Memory B cell (primary cell): ENCODE measurements around the gene SOX12.
"Not testable (repeated sequence)": the region's sequence is repeated elsewhere in the genome, so short reads cannot be mapped to it uniquely, and the experiment has no call there.

Experiments used
- ATAC-seq: fragments of 150-1000 bp; cut with Tn5 transposase; 2 replicates; pipeline ENCODE4 v1.10.0; 2021; ENCODE audit warnings: low read depth, mild to moderate bottlenecking, moderate library complexity
- DNase-seq, 2 donors: peaks; one replicate each; pipeline ENCODE4 v3.0.0; 2022; ENCODE audit warnings: low spot score in 2 of 2
- H3K27ac Mint-ChIP-seq: one replicate; pipeline ENCODE4 v1.8.0; 2022; ENCODE audit warnings: mild to moderate bottlenecking, moderate library complexity, mixed read lengths
- H3K27me3 Mint-ChIP-seq: one replicate; pipeline ENCODE4 v1.8.0; 2022; ENCODE audit warnings: mixed read lengths
- H3K36me3 Mint-ChIP-seq: one replicate; pipeline ENCODE4 v1.8.0; 2022; ENCODE audit warnings: mild to moderate bottlenecking, mixed read lengths
- H3K4me1 Mint-ChIP-seq: one replicate; pipeline ENCODE4 v1.8.0; 2022; ENCODE audit warnings: mixed read lengths
- H3K4me3 Mint-ChIP-seq: one replicate; pipeline ENCODE4 v1.8.0; 2022; ENCODE audit warnings: mild to moderate bottlenecking, moderate library complexity, mixed read lengths
- H3K9me3 Mint-ChIP-seq: one replicate; pipeline ENCODE4 v1.8.0; 2022; ENCODE audit warnings: mixed read lengths

SOX12 gene

DNA sequence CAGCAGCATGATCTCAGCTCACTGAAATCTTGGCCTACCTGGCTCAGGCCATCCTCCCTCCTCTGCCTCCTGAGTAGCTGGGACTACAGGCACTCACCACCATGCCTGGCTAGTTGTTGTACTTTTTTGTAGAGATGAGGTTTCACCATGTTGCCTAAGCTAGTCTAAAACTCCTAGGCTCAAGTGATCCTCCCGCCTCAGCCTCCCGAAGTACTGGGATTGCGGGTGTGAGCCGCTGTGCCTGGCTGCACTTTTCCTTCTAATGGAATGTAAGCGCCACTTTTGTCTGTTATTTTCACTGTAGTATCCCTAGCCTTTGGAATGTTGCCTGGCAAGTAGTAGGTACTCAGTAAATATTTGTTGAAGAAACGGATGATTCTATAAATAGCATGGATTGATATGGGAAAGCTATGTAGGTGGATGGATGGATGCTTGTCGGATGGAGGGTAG is 44.8 kb downstream of the SOX12 start:
- no peak for DNase-seq
- ATAC-seq: no peak
- no peaks in the 10 kb centered on the region for H3K9me3 Mint-ChIP-seq
- no peaks in the 10 kb centered on the region for H3K36me3 Mint-ChIP-seq
- H3K4me1 Mint-ChIP-seq: peaks cover 5% of the 10 kb centered on the region
- H3K27ac Mint-ChIP-seq: no peak overlapping the region
- H3K4me3 Mint-ChIP-seq: no peak overlapping the region
- H3K27me3 Mint-ChIP-seq: peaks cover 3% of the 10 kb centered on the region

GRCh38 chr20:370977-371754 is 45.8 kb downstream of the SOX12 start:
- DNase-seq: no peak

GRCh38 chr20:371755-372542 is 46.6 kb downstream of the SOX12 start:
- H3K27me3 Mint-ChIP-seq: peaks cover 3% of the 10 kb centered on the region
- ATAC-seq (no peak), DNase-seq (no peak)
- no peaks in the 10 kb centered on the region for H3K9me3 Mint-ChIP-seq
- no peak overlapping the region for H3K27ac Mint-ChIP-seq
- H3K36me3 Mint-ChIP-seq: no peaks in the 10 kb centered on the region
- H3K4me1 Mint-ChIP-seq: peaks cover 5% of the 10 kb centered on the region
- H3K4me3 Mint-ChIP-seq: no peak overlapping the region

More at GRCh38 chr20:370977-371754, 45.8 kb downstream of the SOX12 start:
- Mint-ChIP-seq H3K9me3 (no peaks in the 10 kb centered on the region), H3K4me3 (no peak overlapping the region), H3K36me3 (no peaks in the 10 kb centered on the region), H3K27me3 (peaks cover 3% of the 10 kb centered on the region), H3K27ac (no peak overlapping the region), H3K4me1 (peaks cover 5% of the 10 kb centered on the region)
- ATAC-seq: no peak

DNA sequence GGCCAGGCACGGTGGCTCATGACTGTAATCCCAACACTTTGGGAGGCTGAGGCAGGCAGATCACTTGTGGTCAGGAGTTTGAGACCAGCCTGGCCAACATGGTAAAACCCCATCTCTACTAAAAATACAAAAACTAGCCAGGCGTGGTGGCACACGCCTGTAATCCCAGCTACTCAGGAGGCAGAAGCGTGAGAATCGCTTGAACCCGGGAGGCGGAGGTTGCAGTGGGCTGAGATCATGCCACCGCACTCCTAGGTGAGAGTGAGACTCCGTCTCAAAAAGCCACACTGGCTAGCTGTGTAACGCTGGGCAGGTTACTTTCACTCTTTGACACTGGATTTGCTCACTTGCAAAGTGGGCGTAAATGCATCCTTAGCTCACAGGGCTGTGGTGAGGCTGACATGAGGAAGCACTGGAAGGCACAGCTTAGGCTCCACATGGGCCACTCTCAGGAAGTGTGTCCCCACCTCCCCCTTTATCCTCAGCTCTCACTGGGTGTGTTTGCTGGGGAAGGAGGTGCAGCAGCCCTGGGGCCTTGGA is 47.3 kb downstream of the SOX12 start:
- not testable (repeated sequence) for H3K27me3 Mint-ChIP-seq, H3K9me3 Mint-ChIP-seq, DNase-seq, H3K27ac Mint-ChIP-seq, ATAC-seq, H3K4me1 Mint-ChIP-seq, H3K4me3 Mint-ChIP-seq, H3K36me3 Mint-ChIP-seq

GRCh38 chr20:373171-373890 is 48.0 kb downstream of the SOX12 start:
- Mint-ChIP-seq H3K4me1 (peaks cover 5% of the 10 kb centered on the region), H3K27ac (no peak overlapping the region), H3K27me3 (peaks cover 3% of the 10 kb centered on the region), H3K4me3 (no peak overlapping the region), H3K36me3 (no peaks in the 10 kb centered on the region), H3K9me3 (no peaks in the 10 kb centered on the region)
- no peak for ATAC-seq
- no peak for DNase-seq

GRCh38 chr20:375265-375889 is 50.0 kb downstream of the SOX12 start:
- no peak overlapping the region for H3K4me3 Mint-ChIP-seq
- H3K9me3 Mint-ChIP-seq: no peaks in the 10 kb centered on the region
- DNase-seq: no peak
- no peaks in the 10 kb centered on the region for H3K27me3 Mint-ChIP-seq
- H3K4me1 Mint-ChIP-seq: peaks cover 5% of the 10 kb centered on the region
- H3K27ac Mint-ChIP-seq: no peak overlapping the region
- H3K36me3 Mint-ChIP-seq: no peaks in the 10 kb centered on the region
- ATAC-seq: no peak

DNA sequence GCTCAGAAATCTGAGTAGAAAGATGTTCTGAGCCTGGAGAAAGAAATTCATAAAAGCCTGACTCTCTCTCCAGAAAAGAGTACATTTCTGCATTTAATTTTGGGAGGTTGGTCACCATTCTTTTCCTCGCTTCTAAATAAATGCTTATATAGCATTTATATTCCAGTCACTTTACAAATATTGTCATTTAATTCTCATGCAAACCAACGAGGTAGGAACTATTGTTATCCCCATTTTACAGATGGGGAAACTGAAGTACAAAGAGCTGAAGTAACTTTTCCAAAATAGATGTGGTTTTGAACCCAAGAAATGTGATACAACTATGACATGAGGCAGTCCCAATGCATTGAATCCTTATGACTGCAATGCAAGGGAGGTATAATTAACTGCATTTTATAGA is 50.7 kb downstream of the SOX12 start:
- Mint-ChIP-seq H3K4me1 (peaks cover 5% of the 10 kb centered on the region), H3K9me3 (no peaks in the 10 kb centered on the region), H3K27ac (no peak overlapping the region), H3K27me3 (no peaks in the 10 kb centered on the region), H3K36me3 (no peaks in the 10 kb centered on the region), H3K4me3 (no peak overlapping the region)
- no peak for DNase-seq
- ATAC-seq: no peak

GRCh38 chr20:376750-377149 is 51.4 kb downstream of the SOX12 start:
- Mint-ChIP-seq H3K36me3 (no peaks in the 10 kb centered on the region), H3K4me3 (no peak overlapping the region), H3K27ac (no peak overlapping the region), H3K9me3 (no peaks in the 10 kb centered on the region), H3K4me1 (peaks cover 5% of the 10 kb centered on the region), H3K27me3 (no peaks in the 10 kb centered on the region)
- DNase-seq (no peak), ATAC-seq (no peak)

- not testable (repeated sequence) for H3K4me1 Mint-ChIP-seq, H3K27me3 Mint-ChIP-seq, ATAC-seq, H3K9me3 Mint-ChIP-seq, H3K4me3 Mint-ChIP-seq, DNase-seq, H3K36me3 Mint-ChIP-seq, H3K27ac Mint-ChIP-seq
Measured at GRCh38 chr20:377578-377977, 52.2 kb downstream of the SOX12 start.

DNA sequence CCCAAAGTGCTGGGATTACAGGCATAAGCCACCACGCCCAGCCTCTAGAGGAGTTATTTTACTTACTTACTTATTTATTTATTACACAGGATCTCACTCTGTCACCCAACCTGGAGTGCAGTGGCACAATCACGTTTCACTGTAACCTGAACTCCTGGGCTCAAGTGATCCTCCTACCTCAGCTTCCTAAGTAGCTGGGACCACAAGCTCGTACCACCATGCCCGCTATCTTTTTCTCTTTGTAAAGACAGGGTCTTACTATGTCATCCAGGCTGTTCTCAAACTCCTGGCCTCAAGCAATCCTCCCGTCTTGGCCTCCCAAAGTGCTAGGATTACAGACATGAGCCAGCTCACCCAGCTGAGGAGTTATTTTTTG is 53.6 kb downstream of the SOX12 start:
- no peaks in the 10 kb centered on the region for H3K9me3 Mint-ChIP-seq
- H3K4me3 Mint-ChIP-seq: no peak overlapping the region
- no peak for ATAC-seq
- H3K4me1 Mint-ChIP-seq: peaks cover 9% of the 10 kb centered on the region
- no peaks in the 10 kb centered on the region for H3K27me3 Mint-ChIP-seq
- H3K27ac Mint-ChIP-seq: no peak overlapping the region
- H3K36me3 Mint-ChIP-seq: no peaks in the 10 kb centered on the region
- no peak for DNase-seq
